Ammon's horn (tissue), 1 donor: ENCODE measurements around the gene NUP210.

Experiments
- DNase-seq: peaks from one replicate; pipeline ENCODE4 v3.0.0-alpha.2; 2016; ENCODE audit warnings: low spot score

NUP210 gene

DNA sequence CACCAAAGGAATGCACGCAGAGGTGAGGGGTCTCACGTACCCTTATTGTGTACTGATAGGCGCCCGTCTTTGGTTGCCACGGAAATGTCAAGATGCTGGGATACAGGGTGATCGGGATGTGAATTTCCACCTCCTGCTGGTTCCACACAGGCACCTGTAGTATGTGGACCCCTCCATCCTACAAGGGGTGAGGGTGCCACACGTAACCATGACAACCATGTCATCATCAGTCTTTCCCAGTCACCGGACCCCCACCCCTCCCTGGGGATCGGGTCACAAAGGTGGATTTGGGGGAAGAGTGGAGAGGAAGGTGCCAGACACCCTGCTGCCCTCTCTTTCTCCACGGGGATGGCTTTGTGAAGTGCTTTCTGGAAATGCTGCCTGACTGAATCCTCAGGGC is 44.7 kb downstream of the NUP210 start:
- no peak for DNase-seq

DNA sequence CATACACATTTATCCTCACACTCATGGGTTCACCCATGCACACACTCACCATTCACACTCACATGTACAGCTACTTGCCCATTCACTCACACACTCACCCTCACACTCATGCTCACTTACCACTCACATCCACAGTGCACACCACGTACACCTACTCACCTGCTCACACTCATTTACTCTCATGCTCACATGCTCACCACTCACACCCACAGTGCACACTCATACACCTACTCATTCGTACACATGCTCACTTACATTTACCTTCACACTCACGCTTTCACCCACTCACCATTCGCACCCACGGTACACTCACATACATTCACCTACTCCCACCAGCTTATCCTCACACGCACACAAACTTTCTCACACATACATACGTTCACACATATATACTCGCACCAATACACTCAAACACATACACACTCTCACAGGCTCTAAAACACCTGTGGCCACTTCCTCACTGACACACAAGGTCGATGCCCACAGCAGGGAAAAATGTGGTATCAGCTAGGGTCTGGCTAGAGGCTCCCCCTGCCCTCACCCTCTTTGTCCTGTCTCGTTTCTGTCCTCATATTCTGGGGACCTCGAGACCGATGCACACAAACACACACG is 46.0 kb downstream of the NUP210 start:
- no peak for DNase-seq

GRCh38 chr3:13372656-13373055 is 47.5 kb downstream of the NUP210 start:
- DNase-seq, result no peak

DNA sequence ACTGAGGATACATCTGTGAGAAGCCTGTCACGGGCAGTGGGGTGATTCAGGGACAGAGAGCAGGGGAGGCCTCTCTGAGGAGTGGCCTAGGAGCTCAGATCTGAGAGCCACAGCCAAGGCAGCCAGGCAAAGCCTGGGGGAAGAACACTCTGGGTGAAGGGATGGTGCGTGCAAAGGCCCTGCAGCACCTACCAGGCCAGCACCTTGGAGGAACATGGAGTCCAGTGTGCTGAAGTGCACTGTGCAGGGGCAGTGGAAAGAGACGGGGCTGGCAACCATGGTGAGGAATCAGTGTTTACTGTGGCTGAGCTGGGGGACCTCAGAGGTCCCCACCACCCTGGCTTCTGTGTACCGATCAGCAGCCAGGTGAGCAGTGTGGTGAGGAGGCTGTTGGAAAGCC is 48.0 kb downstream of the NUP210 start:
- no peak for DNase-seq

- no peak for DNase-seq
Observed at GRCh38 chr3:13371100-13372075, 48.7 kb downstream of the NUP210 start.

DNA sequence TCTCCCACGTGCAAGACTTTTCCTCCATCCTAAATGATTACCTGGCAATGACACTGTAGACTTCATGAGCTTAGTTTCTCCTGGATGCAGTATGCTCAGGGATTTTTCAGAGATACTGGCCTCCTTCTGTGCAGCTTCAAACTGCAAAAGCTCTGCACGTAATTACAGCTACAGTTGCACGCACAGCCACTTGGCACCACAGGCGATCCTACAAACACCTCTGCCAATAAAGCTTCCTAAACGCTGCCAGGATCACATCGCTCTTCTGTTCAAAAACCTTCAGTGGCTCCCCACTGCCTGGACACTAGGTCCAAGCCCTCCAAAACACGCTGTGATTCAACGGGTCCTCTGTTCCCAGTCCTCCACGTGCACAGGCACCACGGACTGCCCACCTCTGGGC is 49.5 kb downstream of the NUP210 start:
- DNase-seq, result peak; percentile 52

DNA sequence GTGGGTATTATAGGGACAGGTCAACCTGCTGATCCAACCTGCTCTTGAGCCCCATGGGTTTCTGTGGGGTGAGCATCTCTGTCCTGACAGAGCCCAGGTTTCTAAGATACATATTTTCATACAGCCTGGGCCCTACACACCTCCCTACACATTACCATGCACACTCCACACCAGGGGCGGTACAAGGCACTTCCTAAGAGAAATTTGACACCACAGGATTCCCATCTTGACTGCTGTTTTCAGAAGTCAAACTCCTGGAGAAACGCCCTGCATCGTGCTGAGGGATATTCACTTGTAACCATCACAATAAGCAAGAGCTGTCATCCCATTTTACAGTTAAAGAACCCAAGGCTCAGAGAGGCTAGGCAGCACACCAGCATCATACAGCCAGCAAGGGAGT is 50.1 kb downstream of the NUP210 start:
- no peak for DNase-seq

DNA sequence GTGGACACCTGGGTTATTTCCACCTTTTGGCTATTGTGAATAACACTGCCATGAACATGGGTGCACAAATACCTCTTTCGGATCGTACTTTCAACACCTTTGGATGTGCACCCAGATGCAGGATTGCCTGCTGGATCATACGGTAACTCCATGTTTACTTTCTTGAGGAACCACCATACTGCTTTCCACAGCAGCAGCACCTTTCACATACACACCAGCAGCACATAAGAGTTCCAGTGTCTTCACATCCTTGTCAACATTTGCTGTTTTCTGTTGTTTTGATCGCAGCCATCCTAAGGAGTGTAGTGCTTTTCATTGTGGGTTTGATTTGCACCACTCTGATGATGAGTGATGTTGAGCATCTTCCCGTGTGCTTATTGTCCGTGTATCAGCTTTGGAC is 51.3 kb downstream of the NUP210 start:
- no peak for DNase-seq

DNA sequence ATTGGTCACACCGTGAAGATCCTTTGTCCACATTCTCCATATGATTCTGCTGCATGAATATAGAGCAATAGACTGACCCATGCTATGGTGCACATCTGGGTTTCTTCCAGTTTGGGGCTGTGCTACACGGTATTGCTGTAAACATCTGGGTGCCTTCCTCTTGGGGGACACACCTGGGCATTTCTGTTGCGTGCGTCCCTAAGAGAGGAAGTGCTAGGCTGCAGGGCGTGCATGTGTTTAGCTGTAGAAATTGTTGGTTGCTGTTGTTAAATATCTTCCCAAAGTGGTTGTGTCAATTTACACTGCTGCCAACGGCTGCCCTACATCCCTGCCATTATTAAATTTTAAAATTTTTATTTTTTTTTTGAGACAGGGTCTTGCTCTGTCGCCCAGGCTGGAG is 52.4 kb downstream of the NUP210 start:
- DNase-seq, result no peak

- DNase-seq, result no peak
Observed at GRCh38 chr3:13365390-13366379, 54.4 kb downstream of the NUP210 start.

DNA sequence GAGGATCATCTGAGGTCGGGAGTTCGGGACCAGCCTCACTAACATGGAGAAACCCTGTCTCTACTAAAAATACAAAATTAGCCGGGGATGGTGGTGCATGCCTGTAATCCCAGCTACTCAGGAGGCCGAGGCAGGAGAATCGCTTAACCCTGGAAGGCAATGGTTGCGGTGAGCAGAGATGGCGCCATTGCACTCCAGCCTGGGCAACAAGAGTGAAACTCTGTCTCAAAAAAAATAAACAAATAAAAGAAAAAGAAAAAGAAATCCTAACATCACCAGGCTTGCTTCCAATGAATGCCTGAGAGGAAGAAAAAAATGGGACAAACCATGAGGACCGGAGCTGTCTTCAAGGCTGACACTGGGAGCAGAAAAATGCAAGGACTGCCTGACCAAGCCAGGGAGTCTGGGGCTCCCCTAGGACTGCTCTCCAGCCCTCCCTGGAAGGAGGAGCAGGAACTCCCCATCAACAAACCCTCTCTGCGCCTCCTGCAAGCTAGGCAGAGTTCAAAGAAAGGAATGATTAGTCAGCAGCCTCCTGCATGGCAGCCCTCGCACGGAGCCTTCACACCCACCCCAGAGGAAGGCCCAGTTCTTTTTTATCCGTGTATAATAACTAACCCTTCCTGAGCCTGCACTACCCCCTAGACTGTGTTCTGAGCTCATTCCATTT is 55.4 kb downstream of the NUP210 start:
- no peak for DNase-seq

DNA sequence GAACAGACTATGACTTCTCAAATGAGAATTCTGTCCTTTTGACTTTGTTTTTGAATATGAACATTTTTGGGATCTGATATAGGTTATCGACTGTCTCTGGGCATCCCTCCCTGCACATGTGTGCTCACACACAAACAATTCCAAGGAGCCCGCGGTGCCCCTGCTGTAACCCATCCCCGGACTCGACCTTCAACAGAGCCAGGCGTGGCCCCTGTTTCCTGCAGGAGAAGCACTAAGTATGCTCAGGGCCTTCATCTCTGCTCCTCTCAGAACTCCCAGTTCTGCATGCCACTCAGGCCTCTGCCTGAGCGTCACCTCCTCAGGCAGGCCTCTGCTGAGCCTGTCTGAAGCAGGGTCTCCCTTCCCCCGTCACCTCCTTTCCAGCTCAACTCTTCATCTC is 57.6 kb downstream of the NUP210 start:
- no peak for DNase-seq

DNA sequence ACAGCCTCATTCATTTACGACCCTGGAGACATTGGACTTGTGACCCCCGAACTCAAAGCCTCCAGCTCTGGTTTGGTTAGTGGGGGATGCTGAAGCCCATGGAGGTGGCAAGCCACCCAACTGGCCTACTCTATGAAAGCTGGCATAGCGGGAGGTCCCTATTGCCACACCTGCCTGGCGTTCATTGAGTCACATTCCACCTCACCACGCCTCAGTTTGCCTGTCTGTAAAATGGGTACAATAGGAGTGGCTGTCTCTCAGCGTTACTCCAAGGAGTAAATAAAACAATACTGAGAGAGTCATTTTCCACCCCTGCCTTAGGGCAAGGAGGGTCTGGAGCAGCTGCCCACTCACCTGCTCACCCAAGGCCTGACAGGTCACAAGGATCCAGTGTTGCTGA is 60.2 kb downstream of the NUP210 start:
- DNase-seq, result no peak

- no peak for DNase-seq
Observed at GRCh38 chr3:13358643-13359042, 61.5 kb downstream of the NUP210 start.

- DNase-seq, result no peak
Observed at GRCh38 chr3:13358051-13358450, 62.1 kb downstream of the NUP210 start.

DNA sequence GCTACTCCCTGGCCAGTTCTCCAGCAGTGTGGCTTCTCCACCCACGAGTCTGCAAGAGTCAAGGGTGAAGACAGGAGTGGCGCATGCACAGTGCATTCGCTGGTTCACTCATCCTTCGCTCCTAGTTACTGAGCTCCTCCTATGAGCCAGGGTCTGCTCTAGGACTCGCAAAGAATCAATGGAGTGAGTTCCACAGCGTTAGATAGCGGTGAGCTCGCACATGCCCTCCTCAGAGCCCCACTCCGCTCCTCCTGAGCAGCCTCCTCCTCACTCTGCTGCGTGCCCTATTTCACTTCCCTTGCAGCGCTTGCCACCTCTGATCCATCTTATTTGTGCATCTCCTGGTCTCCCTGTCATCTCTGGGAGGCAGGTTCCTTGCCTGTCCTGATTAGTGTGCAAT is 63.0 kb downstream of the NUP210 start:
- DNase-seq, result no peak

DNA sequence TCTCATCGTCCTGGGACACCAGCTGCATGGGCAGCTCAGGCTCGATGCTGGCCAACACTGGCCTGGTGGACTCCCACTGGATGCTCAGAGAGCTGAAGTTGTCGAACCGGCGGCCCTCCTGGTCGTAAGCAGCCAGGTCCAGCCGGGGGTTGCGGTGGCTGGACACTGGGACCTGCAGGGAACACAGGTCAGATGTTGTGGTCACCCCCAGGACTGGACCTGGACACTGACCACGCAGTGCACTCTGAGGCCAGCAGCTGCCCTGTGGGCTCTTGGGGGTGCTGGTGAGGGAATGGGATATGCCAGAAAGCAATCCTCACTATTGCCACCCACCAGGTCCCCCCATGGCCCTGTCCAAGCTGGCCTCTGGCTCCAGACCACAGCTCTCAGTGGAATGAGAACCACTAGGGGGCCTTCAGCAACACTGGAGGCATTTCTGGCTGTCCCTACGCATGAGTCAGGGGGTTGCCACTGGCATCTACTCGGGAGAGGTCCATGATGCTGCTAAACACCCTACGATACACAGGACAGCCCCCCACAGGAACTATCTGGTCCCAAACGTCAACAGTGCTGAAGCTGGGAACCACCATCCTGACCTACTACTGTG is 66.1 kb downstream of the NUP210 start:
- no peak for DNase-seq

GRCh38 chr3:13353506-13353905 is 66.6 kb downstream of the NUP210 start:
- DNase-seq, result no peak

GRCh38 chr3:13352621-13353131 is 67.4 kb downstream of the NUP210 start:
- no peak for DNase-seq

DNA sequence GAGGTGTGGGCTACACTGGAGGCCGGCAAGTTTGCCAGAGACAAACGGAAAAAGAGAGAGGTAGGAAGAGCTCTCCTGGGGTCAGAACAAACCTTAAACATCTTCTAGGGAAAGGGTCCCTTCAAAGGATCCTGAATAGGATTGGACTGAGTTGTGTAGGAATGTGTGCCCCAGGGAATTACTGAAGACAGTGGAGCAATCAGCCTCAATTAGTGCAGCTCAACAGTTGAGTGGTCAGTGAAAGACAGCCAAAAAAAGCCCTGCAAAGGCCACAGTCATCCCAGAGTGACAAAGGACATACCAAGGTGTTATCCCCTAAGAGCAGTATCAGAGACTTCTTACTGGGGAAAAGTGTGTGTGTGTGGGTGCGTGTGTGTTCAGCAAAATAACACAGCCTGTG is 70.3 kb downstream of the NUP210 start:
- no peak for DNase-seq
